GM18502 (cell line): ENCODE data around the gene KRT83.
"Not testable (repeated sequence)": the region's sequence is repeated elsewhere in the genome, so short reads cannot be mapped to it uniquely, and the experiment has no call there.

Experiments used
- ATAC-seq: cut with Tn5 transposase; IDR thresholded peaks from one replicate; pipeline ENCODE4 v1.9.1; 2021; ENCODE audit warnings: mild to moderate bottlenecking; ENCODE audit not compliant: unreplicated experiment, poor library complexity

Gene KRT83

GRCh38 chr12:52354200-52354599 lies 33.0 kb upstream of the KRT83 start:
- ATAC-seq, result no peak

GRCh38 chr12:52353766-52354165 lies 32.6 kb upstream of the KRT83 start:
- no peak for ATAC-seq

GRCh38 chr12:52352951-52353350 lies 31.8 kb upstream of the KRT83 start:
- ATAC-seq, result no peak

GRCh38 chr12:52351196-52352059 lies 30.2 kb upstream of the KRT83 start:
- ATAC-seq, result no peak

GRCh38 chr12:52350786-52351185 lies 29.6 kb upstream of the KRT83 start:
- no peak for ATAC-seq

GRCh38 chr12:52350021-52350620 lies 28.9 kb upstream of the KRT83 start:
- ATAC-seq, result no peak

GRCh38 chr12:52349196-52349595 lies 28.0 kb upstream of the KRT83 start:
- ATAC-seq, result no peak

- no peak for ATAC-seq
Measured at GRCh38 chr12:52347551-52348510, 26.6 kb upstream of the KRT83 start.

GRCh38 chr12:52347016-52347415 lies 25.8 kb upstream of the KRT83 start:
- no peak for ATAC-seq

GRCh38 chr12:52346593-52346992 lies 25.4 kb upstream of the KRT83 start:
- ATAC-seq, result no peak

GRCh38 chr12:52345041-52345440 lies 23.8 kb upstream of the KRT83 start:
- not testable (repeated sequence) for ATAC-seq

- ATAC-seq, result no peak
Measured at GRCh38 chr12:52344111-52344510, 22.9 kb upstream of the KRT83 start.

- no peak for ATAC-seq
Measured at GRCh38 chr12:52343550-52343949, 22.4 kb upstream of the KRT83 start.

GRCh38 chr12:52342781-52343490 lies 21.7 kb upstream of the KRT83 start:
- ATAC-seq, result no peak

- no peak for ATAC-seq
Measured at GRCh38 chr12:52341066-52341580, 19.9 kb upstream of the KRT83 start.

GRCh38 chr12:52338241-52338960 lies 17.2 kb upstream of the KRT83 start:
- ATAC-seq, result no peak

- no peak for ATAC-seq
Measured at GRCh38 chr12:52337054-52337453, 15.9 kb upstream of the KRT83 start.

- no peak for ATAC-seq
Measured at GRCh38 chr12:52336641-52337040, 15.4 kb upstream of the KRT83 start.

GRCh38 chr12:52335598-52336262 lies 14.5 kb upstream of the KRT83 start:
- no peak for ATAC-seq
